Nephron (organoid): Measurements from ENCODE around the gene SPINDOC.

ENCODE experiments used
- H3K27ac Mint-ChIP-seq, 3 experiments: 2 replicates each; pipeline ENCODE4 v1.8.0; 2020; ENCODE audit warnings: mixed read lengths in 3 of 3, mild to moderate bottlenecking in 2 of 3, moderate library complexity in 1 of 3
- H3K27me3 Mint-ChIP-seq: 2 replicates; pipeline ENCODE4 v1.8.0; 2021; ENCODE audit warnings: low read depth, mild to moderate bottlenecking, moderate library complexity, mixed read lengths
- H3K36me3 Mint-ChIP-seq: 2 replicates; pipeline ENCODE4 v1.8.0; 2020; ENCODE audit warnings: low read depth, mixed read lengths
- H3K4me1 Mint-ChIP-seq: 2 replicates; pipeline ENCODE4 v1.8.0; 2020; ENCODE audit warnings: mixed read lengths
- H3K4me3 Mint-ChIP-seq, 3 experiments: 2 replicates each; pipeline ENCODE4 v1.8.0; 2020; ENCODE audit warnings: mild to moderate bottlenecking in 3 of 3, mixed read lengths in 3 of 3, moderate library complexity in 2 of 3
- H3K9me3 Mint-ChIP-seq: 2 replicates; pipeline ENCODE4 v1.8.0; 2020; ENCODE audit warnings: mixed read lengths
- TF ChIP-seq, protein P1 (sequence below), 3 experiments: fragments of 200-600 bp; sonication (generic); IDR thresholded peaks; one replicate each; pipeline ENCODE4 v1.5.0; 2021; ENCODE audit warnings: antibody characterized with exemption in 3 of 3; ENCODE audit not compliant: unreplicated experiment in 3 of 3

The SPINDOC gene

DNA sequence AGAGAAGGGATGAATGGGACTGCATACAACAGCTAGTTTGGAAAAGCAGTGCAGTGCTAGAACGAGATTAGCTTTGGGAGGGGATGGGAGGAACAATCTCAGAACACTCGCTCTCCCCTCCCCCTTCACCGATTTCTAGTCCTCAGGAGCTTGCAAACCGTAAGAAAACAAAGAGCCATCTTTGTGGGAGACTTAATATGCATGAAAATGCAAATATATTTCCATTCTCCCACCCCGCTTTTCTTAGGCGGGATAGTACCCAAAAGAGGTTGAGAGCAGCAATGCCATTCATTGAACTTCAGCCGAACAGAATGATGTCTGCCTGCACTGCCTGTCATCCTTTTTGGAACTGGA, 1.1 kb downstream of the SPINDOC start:
- Mint-ChIP-seq H3K27me3 (no peaks in the 10 kb centered on the region), H3K36me3 (peaks cover 36% of the 10 kb centered on the region), H3K4me1 (peaks cover 29% of the 10 kb centered on the region), H3K9me3 (no peaks in the 10 kb centered on the region), H3K4me3 (peak overlapping the region; percentile 88 to 92 (median 91)), H3K27ac (peak overlapping the region in 2 of 3 experiments; percentile 30 to 46)
- TF ChIP-seq, protein P1, sequence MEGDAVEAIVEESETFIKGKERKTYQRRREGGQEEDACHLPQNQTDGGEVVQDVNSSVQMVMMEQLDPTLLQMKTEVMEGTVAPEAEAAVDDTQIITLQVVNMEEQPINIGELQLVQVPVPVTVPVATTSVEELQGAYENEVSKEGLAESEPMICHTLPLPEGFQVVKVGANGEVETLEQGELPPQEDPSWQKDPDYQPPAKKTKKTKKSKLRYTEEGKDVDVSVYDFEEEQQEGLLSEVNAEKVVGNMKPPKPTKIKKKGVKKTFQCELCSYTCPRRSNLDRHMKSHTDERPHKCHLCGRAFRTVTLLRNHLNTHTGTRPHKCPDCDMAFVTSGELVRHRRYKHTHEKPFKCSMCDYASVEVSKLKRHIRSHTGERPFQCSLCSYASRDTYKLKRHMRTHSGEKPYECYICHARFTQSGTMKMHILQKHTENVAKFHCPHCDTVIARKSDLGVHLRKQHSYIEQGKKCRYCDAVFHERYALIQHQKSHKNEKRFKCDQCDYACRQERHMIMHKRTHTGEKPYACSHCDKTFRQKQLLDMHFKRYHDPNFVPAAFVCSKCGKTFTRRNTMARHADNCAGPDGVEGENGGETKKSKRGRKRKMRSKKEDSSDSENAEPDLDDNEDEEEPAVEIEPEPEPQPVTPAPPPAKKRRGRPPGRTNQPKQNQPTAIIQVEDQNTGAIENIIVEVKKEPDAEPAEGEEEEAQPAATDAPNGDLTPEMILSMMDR (IDR thresholded peaks at IDR 0.05; ENCODE audit: unreplicated experiment in 3 of 3) = no peak

DNA sequence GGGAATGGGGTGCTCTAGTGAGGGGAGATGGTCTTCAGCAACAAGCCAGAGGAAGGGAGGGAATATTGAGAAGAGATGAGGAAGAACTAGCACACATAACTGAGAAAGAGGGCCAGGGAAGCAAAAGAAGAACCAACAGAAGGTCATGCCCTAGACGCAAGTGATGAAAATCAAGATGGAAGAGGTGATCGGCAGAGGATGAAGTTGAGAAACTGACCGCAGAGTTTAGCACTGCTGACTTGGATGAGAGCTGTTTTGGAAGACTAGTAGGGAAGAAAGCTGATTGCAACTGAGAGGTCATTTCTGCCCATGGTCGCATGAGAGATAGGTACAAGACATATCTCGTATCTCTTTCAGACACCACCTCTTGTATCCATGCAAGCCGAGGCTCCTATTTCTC, 2.9 kb downstream of the SPINDOC start:
- Mint-ChIP-seq H3K27ac (no peak overlapping the region), H3K27me3 (no peaks in the 10 kb centered on the region), H3K4me1 (peaks cover 29% of the 10 kb centered on the region), H3K36me3 (peaks cover 51% of the 10 kb centered on the region), H3K4me3 (peak overlapping the region in 2 of 3 experiments; percentile 1 to 11), H3K9me3 (no peaks in the 10 kb centered on the region)
- TF ChIP-seq, protein P1 (IDR thresholded peaks at IDR 0.05; ENCODE audit: unreplicated experiment in 3 of 3) = no peak

DNA sequence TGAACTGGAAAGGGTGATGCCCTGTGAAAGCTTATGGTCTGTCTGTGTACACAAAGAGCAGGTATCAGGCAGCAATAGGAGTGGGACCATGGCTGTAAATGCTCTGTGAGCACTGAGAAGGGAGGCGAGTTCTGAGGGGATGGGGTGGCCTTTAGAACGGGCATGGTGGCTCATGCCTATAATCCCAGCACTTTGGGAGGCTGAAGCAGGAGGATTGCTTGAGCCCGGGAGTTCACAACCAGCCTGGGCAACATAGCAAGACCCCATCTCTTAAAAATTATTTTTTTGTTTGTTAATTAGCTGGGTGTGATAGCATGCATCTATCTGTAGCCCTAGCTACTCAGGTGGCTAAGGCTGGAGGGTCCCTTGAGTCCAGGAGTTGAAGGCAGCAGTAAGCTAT, 3.5 kb downstream of the SPINDOC start:
- Mint-ChIP-seq H3K9me3 (no peaks in the 10 kb centered on the region), H3K27ac (no peak overlapping the region), H3K4me3 (peak overlapping the region in 1 of 3 experiments; percentile 11)

DNA sequence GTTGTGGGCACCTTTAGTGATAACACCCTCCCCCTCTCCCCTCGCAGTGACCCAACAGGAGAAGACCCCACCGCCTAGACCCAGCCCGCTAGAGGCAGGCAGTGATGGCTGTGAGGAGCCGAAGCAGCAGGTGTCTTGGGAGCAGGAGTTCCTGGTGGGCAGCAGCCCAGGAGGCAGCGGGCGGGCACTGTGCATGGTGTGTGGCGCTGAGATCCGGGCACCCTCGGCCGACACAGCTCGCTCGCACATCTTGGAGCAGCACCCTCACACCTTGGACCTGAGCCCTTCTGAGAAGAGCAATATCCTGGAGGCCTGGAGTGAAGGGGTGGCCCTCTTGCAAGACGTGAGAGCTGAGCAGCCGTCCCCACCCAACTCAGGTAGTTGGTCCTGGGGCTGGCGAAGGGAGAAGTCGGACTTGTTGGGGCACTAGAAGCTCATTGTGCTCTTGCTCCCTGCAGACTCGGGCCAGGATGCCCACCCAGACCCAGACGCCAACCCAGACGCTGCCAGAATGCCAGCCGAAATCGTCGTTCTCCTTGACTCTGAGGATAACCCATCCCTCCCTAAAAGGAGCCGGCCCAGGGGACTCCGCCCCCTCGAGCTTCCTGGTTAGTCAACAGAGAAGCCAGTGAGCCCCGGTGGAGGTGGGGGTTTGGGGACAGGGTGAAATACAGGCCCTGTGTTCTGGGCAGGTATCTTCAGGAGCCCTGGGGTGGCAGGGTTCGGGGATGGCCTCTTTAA, 4.7 kb downstream of the SPINDOC start:
- TF ChIP-seq, protein P1 (IDR thresholded peaks at IDR 0.05; ENCODE audit: unreplicated experiment in 3 of 3) = no peak
- Mint-ChIP-seq H3K36me3 (peaks cover 68% of the 10 kb centered on the region), H3K9me3 (no peaks in the 10 kb centered on the region), H3K4me3 (no peak overlapping the region), H3K27me3 (no peaks in the 10 kb centered on the region), H3K27ac (no peak overlapping the region), H3K4me1 (peaks cover 22% of the 10 kb centered on the region)

More for the DNA sequence above, 3.5 kb downstream of the SPINDOC start:
- H3K27me3 Mint-ChIP-seq = no peaks in the 10 kb centered on the region
- H3K4me1 Mint-ChIP-seq = peaks cover 29% of the 10 kb centered on the region
- H3K36me3 Mint-ChIP-seq = peaks cover 56% of the 10 kb centered on the region
- TF ChIP-seq, protein P1 (IDR thresholded peaks at IDR 0.05; ENCODE audit: unreplicated experiment in 3 of 3) = no peak

DNA sequence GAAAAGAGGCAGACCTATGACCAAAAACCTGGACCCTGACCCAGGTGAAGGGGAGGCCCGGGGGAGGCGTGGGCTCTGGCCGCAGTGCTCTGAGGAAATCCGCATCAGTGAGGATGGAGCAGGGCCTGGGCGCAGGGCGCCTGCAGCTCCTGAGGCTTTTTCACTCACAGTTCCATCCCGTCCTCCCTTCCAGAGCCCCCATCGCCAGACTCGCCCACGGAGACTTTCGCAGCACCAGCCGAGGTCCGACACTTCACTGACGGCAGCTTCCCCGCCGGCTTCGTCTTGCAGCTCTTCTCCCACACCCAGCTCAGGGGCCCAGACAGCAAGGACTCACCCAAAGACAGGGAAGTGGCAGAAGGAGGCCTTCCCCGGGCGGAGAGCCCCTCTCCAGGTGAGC, 5.4 kb downstream of the SPINDOC start:
- peaks cover 22% of the 10 kb centered on the region for H3K4me1 Mint-ChIP-seq
- TF ChIP-seq, protein P1 (IDR thresholded peaks at IDR 0.05; ENCODE audit: unreplicated experiment in 3 of 3) = no peak
- no peaks in the 10 kb centered on the region for H3K9me3 Mint-ChIP-seq
- no peaks in the 10 kb centered on the region for H3K27me3 Mint-ChIP-seq
- no peak overlapping the region for H3K4me3 Mint-ChIP-seq
- H3K36me3 Mint-ChIP-seq = peaks cover 75% of the 10 kb centered on the region
- H3K27ac Mint-ChIP-seq = no peak overlapping the region

DNA sequence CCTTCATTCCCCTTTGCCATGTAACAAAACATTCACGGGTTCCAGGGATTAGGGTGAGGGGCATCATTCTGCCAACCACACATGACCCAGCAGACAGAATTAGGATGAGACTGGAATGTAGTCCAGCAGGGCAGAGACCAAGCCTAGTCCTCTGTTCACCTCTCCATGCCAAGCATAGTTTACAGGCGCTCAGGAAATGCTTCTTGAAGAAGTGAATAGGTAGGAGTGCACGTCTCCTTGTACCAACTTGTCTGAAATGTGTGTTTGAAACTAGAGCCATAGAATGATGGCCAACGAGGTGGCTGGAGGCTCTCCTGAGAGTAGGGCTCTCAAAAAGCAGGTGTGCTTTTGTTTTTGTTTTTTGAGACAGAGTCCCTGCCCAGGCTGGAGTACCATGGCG, 8.2 kb downstream of the SPINDOC start:
- no peaks in the 10 kb centered on the region for H3K27me3 Mint-ChIP-seq
- peaks cover under 1% of the 10 kb centered on the region for H3K4me1 Mint-ChIP-seq
- H3K36me3 Mint-ChIP-seq = peaks cover 84% of the 10 kb centered on the region
- TF ChIP-seq, protein P1 (IDR thresholded peaks at IDR 0.05; ENCODE audit: unreplicated experiment in 3 of 3) = no peak
- H3K27ac Mint-ChIP-seq = no peak overlapping the region
- no peak overlapping the region for H3K4me3 Mint-ChIP-seq
- H3K9me3 Mint-ChIP-seq = no peaks in the 10 kb centered on the region
